ENCODE measurements around the gene ZBTB20. TPM values are rescaled to one million over a fixed set of nuclear protein-coding genes. Genes with fewer than 3 reads are reported as not detected.

Gene ZBTB20
- total and polyA plus RNA-seq, 10 of the 15 experiments (the other 5 are each of a cell fraction or from before 2014, with no cell fraction given), result 0.20 to 5.5 (median 2.2) TPM

- TF ChIP-seq CHD2 (IDR thresholded peaks at IDR 0.05; ENCODE audit: borderline replicate concordance, low read depth, low read length) (peak; percentile 42; the same call in 1 of the 2 replicates), NR2C1 (IDR thresholded peaks at IDR 0.05) (no peak), SMARCA5 (IDR thresholded peaks at IDR 0.05) (peak; percentile 96), CTCF (IDR thresholded peaks at IDR 0.05 in 2 of 3, conservative IDR thresholded peaks at IDR 0.05 in 1 of 3; ENCODE audit: control insufficient read depth in 2 of 3, extremely low read depth in 1 of 3, insufficient read depth in 1 of 3, low read depth in 3 of 3, low read length in 3 of 3) (peak; percentile 92 to 93 (median 93)), NKRF (conservative IDR thresholded peaks at IDR 0.05) (no peak; the same call in 1 of the 2 replicates), RBBP5 (conservative IDR thresholded peaks at IDR 0.05) (no peak), PBX3 (IDR thresholded peaks at IDR 0.05; ENCODE audit: insufficient replicate concordance, low read depth, low read length) (no peak), KDM1A (IDR thresholded peaks at IDR 0.05; ENCODE audit: borderline replicate concordance) (no peak), MYC (IDR thresholded peaks at IDR 0.05; ENCODE audit: insufficient read depth, insufficient read length, insufficient replicate concordance, low read length, severe bottlenecking) (peak; percentile 32), PML (IDR thresholded peaks at IDR 0.05; ENCODE audit: low read length) (peak; percentile 69; the same call in 1 of the 2 replicates), SMC3 (IDR thresholded peaks at IDR 0.05; ENCODE audit: borderline replicate concordance, low read length) (peak; percentile 82)
Measured at GRCh38 chr3:114290911-114291901, 855.9 kb downstream of the ZBTB20 start (continued).
